Stimulated activated CD8-positive, alpha-beta memory T cell treated with anti-CD3 and anti-CD28 coated beads, Interleukin-4, amount 100 ng/mL, for 4 hours (primary cell): Measurements from ENCODE around the gene BRIP1.
"Not testable (repeated sequence)": the region's sequence is repeated elsewhere in the genome, so short reads cannot be mapped to it uniquely, and the experiment has no call there.

Source experiments
- DNase-seq, 2 donors: peaks; one replicate each; pipeline ENCODE4 v3.0.0-alpha.2; 2020; ENCODE audit warnings: low read depth in 2 of 2, low spot score in 1 of 2

Gene BRIP1

DNA sequence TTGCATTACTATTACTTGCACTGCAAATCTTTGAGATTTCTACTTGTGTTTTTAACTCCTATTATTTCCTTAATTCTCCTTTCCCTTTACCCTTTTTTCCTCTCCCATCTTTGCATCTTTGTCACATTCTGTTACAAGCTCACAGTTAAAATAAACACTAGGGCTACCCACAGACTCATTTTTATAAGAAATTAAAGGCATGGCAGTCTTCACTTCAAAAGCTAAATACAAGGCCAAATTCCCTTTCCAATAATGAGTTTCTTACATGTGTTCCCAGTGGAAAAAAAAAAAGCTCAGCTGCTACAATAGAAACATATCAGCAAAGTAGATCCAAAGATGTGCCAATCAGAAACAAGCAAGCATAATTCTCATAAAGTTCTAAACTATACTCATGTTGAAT lies 3.7 kb upstream of the BRIP1 start:
- no peak for DNase-seq

- DNase-seq, result no peak
Measured at GRCh38 chr17:61863801-61864126, 436 bp upstream of the BRIP1 start.

DNA sequence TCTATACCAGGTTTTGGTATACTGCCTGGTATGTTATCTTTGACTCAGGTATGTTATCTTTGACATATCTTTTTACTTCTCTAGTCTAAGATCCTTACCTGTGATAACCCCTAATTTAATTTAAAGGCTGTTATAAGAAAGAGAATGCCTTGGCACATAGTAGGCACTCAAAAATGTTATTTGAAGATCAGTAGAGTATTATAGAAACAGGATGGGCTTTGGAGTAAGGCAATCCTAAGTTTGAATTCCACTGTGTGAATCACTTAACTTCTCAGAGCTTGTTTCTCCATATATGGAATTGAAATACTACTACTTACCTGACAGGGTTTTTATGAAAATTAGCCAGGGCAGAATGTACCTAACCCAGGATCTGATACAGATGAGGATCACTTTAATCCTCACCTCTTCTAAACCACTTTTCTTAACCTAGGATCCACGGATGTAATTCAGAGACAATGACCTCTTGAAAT lies 1.2 kb downstream of the BRIP1 start:
- no peak for DNase-seq

- DNase-seq, result not testable (repeated sequence)
Measured at GRCh38 chr17:61860397-61860796, 2.9 kb downstream of the BRIP1 start.

DNA sequence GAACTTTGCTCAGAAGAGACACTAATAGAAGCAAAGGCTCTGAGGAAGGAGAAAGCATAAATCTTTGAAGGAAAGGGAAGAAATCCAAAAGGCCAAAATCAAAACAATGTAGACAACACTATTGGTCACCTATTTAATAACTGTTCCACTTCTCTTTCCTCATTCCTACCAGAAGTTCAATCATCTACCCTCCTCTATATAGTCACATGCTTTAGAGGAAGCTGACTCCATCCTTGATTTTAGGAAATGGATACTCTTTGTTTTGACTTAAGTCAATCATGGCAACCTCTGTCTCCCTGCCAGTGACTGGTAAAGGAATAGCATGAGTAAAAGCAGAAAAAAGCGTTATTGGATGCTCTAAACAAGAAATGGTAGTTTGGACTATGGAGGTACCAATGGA lies 7.3 kb downstream of the BRIP1 start:
- DNase-seq, result no peak

DNA sequence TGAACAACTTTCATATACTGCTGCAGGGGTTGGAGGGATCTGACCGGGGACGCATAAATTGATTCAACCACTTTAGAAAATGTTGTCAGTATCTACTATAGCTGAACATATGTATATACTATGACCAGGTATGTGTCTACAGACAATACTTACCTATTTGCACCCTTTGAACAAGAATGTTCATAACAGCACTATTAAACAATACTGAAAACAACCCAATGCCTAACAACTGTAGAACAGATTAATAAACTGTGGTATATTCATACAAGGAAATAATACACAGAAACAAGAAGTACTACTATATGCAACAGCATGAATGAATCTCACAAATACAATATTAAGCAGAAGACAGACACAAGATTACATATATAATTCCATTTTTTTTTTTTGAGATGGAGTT lies 10.5 kb downstream of the BRIP1 start:
- DNase-seq, result no peak

DNA sequence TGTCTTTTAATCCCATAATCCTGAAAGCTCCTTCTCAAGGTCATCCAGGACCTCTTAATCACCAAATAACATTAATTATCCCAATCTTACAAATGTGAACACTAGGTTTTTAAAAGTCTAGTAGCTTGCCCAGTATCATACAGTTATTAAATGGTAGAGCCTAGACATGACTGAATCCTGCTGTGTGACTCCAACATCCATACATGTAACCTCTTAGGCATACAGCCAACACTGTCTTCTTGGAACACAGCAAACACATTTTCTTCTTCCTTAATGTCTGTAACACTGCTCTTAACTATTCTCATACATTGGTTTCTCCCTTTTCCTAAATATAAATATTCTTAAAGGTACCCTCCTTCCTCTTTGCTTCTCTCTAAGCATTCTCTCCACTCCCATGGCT lies 13.7 kb downstream of the BRIP1 start:
- no peak for DNase-seq

DNA sequence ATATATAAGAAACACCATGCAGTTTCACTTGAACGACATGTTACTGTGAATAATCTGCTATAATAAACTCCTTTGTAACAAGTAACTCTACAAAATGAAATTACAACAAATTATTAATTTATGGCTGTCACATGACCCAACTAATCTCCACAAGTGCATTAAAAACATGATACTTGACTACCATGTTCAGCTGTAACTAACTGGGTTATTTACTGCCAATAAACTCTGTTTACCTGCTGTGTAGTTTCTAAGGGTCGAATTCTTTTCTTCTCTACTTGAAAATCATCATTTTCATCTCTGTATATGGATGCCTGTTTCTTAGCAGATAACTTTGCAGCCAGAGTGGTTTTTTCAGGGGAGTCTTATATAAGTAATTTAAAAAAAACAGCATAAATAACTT lies 14.4 kb downstream of the BRIP1 start:
- DNase-seq, result no peak

- no peak for DNase-seq
Measured at GRCh38 chr17:61848247-61848646, 15.1 kb downstream of the BRIP1 start.

GRCh38 chr17:61847659-61848058 lies 15.7 kb downstream of the BRIP1 start:
- no peak for DNase-seq

DNA sequence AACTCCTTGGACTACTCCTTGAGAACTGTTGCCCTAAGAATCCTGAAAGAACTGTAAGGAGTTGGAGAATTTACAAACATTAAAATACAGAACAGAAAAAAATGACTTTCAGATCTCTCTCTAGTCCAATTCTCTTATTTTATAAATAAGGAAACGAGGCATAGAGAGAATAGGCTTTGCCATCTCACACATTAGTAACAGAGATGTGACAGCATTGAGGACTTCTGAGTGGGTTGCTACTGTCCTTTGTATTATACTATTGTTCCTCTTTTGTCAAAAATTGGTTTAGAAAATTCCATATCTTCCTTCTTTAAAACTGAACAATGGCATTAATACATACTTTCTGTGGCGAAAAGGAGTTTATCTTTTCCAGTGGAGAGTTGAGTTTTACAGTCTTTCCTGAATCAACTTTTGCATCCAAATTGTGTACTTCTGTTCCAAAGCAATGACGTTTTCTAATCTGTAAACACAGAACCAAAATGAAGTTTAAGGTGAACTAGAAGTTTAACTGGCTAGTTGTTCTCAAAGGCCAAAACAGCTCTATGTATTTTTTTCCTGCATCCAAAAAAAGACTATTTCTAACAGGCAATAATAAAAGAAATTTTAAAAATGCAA lies 16.5 kb downstream of the BRIP1 start:
- DNase-seq, result no peak

GRCh38 chr17:61846088-61846487 lies 17.2 kb downstream of the BRIP1 start:
- DNase-seq, result no peak

GRCh38 chr17:61843435-61843834 lies 19.9 kb downstream of the BRIP1 start:
- DNase-seq, result no peak

GRCh38 chr17:61842899-61843298 lies 20.4 kb downstream of the BRIP1 start:
- no peak for DNase-seq

- DNase-seq, result no peak
Measured at GRCh38 chr17:61839300-61839786, 24.0 kb downstream of the BRIP1 start.

DNA sequence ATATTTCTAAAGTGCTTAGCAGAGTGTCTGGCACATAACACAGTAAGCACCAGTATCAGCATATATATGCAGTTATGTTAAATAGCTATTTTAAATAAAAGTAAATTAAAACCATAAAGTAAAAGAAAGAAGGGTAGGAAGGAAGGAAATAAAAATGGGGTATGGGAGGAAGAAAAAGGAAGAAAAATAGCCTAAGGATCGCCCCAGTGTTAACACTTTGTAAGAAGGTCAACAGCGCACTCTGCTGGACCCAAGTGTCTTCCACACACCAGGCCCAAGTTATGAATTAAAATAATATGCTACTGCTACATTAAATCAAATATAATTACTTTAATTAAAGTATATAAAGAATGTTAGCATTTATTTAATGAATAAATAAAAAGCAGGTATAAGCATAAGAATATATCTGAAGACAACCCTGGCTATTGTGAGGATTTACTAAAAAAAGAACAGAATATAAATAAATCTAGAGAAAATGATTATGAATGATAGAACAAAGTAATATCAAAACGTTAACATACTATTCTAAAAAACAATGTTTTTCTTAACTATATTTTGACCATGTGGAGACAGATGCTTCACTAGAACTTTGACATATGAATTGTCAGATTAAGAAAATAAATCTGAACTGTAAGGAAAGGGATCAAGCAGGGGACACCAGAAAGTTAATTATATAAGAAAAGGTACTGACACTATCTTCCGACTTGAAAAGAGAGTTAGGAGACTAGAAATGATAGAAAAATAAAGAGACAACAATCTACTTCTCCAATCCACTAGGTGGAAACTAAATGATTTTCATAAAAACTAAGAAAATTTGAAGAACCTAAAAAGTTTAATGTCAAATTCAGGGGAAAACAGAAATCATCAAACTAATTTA lies 25.9 kb downstream of the BRIP1 start:
- DNase-seq, result peak in 1 of 2 donors; percentile 9

DNA sequence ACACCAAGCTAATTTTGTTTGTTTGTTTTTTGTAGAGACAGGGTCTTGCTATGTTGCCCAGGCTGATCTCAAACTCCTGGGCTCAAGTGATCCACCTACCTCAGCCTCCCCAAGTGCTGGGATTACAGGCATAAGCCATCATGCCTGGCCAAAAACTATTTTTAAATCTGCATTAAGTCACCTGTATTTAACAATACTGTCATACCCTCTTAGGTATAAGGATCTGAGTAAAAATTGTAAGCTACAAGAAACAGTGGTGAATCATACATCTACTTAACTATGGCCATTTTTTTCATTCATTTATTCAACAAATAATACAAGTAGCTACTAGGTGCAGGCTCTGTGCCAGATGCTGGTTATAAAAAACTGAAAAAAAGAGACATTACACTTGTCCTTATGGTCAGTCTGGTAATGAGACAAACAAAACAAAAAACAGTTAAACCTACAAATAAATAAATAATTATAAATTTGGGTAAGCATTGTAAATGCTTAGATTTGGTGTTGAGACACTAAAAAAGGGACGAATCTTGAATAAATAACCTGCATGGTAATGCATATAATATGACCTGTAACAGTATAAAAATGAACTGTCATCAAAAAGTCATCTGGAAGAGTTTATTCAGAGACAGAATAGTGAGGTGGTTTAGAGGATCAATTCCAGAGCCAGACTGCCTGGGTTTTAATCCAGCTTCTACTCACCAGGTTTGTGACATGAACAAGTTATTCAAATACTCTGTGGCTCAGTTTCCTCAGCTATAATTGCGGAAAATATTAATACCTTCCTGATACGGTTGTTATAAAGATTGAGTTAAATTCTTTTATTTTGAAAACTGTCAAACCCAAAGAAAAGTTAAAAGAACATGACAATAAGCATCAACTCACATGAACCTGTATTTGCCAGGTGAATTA lies 26.8 kb downstream of the BRIP1 start:
- no peak for DNase-seq

DNA sequence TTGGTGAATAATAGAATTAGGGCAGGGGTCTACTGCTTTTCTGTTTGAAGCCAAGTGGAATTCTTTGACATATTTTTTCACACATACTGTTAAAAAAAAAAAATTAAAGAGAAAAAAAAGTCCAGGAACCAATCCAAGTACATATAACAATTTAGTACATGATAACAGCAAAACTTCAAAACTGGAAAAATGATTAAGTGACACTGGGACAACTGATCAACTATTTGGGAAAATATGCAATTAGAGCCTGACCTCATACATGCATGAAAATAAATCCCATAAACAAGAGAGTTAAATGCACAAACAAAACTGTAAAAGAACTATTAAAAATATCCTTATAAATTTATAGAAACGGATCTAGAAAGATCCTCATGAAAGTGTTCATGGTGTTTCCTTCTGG lies 27.7 kb downstream of the BRIP1 start:
- no peak for DNase-seq

- no peak for DNase-seq
Measured at GRCh38 chr17:61834610-61835009, 28.7 kb downstream of the BRIP1 start.

- no peak for DNase-seq
Measured at GRCh38 chr17:61833536-61834193, 29.7 kb downstream of the BRIP1 start.

DNA sequence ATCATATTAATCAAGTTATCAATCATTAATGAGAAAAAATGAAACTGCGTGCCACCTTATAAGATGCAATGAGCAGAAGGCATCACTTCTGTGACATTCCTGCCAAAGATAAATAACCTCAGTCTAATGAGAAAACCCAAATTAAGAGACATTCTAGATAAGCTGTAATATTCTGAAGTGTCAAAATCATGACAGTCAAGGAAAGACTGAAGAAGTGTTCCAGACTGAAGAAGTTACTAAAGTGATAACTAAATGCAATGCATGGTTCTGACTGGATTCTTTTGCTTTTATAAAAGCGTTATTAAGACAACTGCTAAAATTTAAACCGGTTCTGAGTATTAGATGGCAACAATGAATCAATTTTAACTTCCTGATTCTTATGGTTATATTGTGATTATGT lies 30.9 kb downstream of the BRIP1 start:
- DNase-seq, result no peak
